Measurements from ENCODE around the gene SNRPA.
"Not testable (repeated sequence)": the region's sequence is repeated elsewhere in the genome, so short reads cannot be mapped to it uniquely, and the experiment has no call there.

SNRPA gene

DNA sequence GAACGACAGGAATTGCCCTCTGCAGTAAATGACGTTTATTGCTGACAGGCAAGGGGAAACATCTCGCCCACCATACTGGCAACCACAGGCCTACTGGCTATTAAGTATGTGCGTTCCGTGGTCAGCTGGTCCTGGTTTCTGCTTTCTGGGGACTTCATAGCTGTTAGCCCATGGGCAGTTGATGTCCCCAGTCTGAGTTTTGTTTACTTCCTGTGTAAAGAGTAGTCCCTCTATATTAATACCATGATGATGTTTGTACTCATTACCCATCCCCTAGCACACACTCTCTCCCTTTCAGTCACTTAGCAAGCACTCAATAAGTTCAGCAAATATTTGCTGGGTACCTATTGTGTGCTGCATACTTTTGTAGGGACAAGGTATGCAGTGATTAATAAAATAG lies 17.9 kb downstream of the SNRPA start:
- H3K4me2 ChIP-seq (ENCODE audit: insufficient read depth, low read length) = no peak overlapping the region
- H4K20me1 ChIP-seq (ENCODE audit: insufficient read depth, low read length) = peaks cover 21% of the 10 kb centered on the region; the same call in 1 of the 2 replicates
- H3K4me1 ChIP-seq (ENCODE audit: insufficient read depth, low read length) = no peaks in the 10 kb centered on the region
- no peak overlapping the region for H3K27ac ChIP-seq (ENCODE audit: low read length)
- peaks cover 29% of the 10 kb centered on the region for H3K36me3 ChIP-seq (ENCODE audit: insufficient read depth, low read length)
- no peak overlapping the region for H2AFZ ChIP-seq (ENCODE audit: low read depth, low read length)
- TF ChIP-seq, protein P1, sequence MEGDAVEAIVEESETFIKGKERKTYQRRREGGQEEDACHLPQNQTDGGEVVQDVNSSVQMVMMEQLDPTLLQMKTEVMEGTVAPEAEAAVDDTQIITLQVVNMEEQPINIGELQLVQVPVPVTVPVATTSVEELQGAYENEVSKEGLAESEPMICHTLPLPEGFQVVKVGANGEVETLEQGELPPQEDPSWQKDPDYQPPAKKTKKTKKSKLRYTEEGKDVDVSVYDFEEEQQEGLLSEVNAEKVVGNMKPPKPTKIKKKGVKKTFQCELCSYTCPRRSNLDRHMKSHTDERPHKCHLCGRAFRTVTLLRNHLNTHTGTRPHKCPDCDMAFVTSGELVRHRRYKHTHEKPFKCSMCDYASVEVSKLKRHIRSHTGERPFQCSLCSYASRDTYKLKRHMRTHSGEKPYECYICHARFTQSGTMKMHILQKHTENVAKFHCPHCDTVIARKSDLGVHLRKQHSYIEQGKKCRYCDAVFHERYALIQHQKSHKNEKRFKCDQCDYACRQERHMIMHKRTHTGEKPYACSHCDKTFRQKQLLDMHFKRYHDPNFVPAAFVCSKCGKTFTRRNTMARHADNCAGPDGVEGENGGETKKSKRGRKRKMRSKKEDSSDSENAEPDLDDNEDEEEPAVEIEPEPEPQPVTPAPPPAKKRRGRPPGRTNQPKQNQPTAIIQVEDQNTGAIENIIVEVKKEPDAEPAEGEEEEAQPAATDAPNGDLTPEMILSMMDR (IDR thresholded peaks at IDR 0.05; ENCODE audit: borderline replicate concordance, extremely low read depth, low read length, poor library complexity, severe bottlenecking) = no peak
- no peak for TF ChIP-seq EZH2 (IDR thresholded peaks at IDR 0.05; ENCODE audit: borderline replicate concordance, low read depth, low read length, severe bottlenecking)
- H3K79me2 ChIP-seq (ENCODE audit: insufficient read depth, low read length) = no peaks in the 10 kb centered on the region
- no peaks in the 10 kb centered on the region for H3K9me3 ChIP-seq (ENCODE audit: insufficient read depth, low read length, severe bottlenecking)
- ATAC-seq (ENCODE audit: insufficient read depth, low read depth) (no peak), DNase-seq (no peak)
- no peaks in the 10 kb centered on the region for H3K27me3 ChIP-seq (ENCODE audit: insufficient read depth, low read length, poor library complexity)
- H3K4me3 ChIP-seq (ENCODE audit: low read depth in 1 of 2, low read length in 2 of 2) = no peak overlapping the region
- no peak overlapping the region for H3K9ac ChIP-seq (ENCODE audit: low read depth, low read length)

DNA sequence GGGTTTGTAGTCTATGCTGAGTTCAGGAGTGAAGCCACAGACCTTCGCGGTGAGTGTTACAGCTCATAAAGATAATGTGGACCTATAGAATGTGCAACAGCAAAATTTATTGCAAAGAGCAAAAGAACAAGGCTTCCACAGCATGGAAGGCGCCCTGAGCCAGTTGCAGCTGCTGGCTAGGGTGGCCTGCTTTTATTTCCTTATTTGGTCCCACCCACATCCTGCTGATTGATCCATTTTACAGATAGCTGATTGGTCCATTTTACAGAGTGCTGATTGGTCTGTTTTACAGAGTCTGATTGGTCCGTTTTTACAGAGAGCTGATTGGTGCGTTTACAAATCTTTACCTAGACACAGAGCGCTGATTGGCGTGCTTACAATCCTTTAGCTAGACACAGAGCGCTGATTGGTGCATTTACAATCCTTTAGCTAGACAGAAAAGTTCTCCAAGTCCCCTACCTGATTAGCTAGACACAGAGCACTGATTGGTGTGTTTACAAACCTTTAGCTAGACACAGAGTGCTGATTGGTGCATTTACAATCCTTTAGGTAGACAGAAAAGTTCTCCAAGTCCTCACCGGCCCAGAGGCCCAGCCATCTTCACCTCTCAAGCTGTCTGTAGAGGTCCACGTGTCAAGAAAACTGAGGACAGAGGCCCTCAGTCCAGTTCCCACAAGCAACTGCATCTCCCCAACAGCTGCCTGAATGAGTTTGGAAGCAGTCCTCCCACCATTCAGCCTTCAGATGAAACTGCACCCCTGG lies 20.3 kb downstream of the SNRPA start:
- H4K20me1 ChIP-seq (ENCODE audit: insufficient read depth, low read length); H3K36me3 ChIP-seq (ENCODE audit: insufficient read depth, low read length); H2AFZ ChIP-seq (ENCODE audit: low read depth, low read length); H3K4me2 ChIP-seq (ENCODE audit: insufficient read depth, low read length); H3K9ac ChIP-seq (ENCODE audit: low read depth, low read length); H3K27me3 ChIP-seq (ENCODE audit: insufficient read depth, low read length, poor library complexity); H3K4me1 ChIP-seq (ENCODE audit: insufficient read depth, low read length); H3K79me2 ChIP-seq (ENCODE audit: insufficient read depth, low read length); H3K4me3 ChIP-seq (ENCODE audit: low read depth in 1 of 2, low read length in 2 of 2); H3K27ac ChIP-seq (ENCODE audit: low read length); H3K9me3 ChIP-seq (ENCODE audit: insufficient read depth, low read length, severe bottlenecking): not testable (repeated sequence)
- peak; percentile 66 for ATAC-seq (ENCODE audit: insufficient read depth, low read depth)
- peak; percentile 60 for DNase-seq

DNA sequence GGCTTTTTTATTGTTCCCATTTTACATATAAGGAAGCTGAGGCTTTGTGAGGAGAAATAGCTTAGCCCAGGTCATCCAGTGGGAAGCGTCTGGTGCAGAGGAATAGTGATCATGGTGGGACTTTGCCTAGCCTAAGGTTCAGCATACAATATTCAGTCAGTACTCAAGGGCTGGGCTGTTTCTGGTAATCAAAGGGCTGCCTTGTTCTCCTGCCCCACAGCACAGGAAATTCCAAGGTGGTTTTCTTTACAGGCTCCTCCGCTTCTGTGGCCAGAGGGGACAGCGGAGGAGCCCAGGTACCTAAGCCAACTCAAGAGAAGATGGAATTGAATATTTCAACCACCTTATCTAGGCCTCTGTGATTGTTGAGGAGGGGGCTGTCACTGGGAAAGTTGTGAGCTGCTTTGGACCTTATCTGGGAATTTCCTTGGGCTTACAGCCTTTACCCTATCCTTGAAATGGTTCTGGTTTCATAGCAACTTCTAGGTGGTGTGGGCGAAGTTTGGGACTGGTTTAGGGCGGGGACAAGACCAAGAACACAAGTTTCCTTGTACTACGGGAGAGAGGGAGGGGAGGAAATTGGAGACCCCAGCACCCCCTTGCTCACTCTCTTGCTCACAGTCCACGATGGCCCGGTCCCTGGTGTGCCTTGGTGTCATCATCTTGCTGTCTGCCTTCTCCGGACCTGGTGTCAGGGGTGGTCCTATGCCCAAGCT lies 24.1 kb downstream of the SNRPA start, which contains the start of gene MIA:
Gene MIA (plus strand): TSS at position 606 of the 716 bp plus-strand sequence. CDS start 22 bp downstream, at position 628.
- no peak within 1 kb of the TSS for H3K4me3 ChIP-seq (ENCODE audit: low read depth in 1 of 2, low read length in 2 of 2)
- no peaks in the 10 kb centered on the region for H3K27me3 ChIP-seq (ENCODE audit: insufficient read depth, low read length, poor library complexity)
- no peaks in the 10 kb centered on the region for H3K9me3 ChIP-seq (ENCODE audit: insufficient read depth, low read length, severe bottlenecking)
- no peak within 1 kb of the TSS for H3K4me2 ChIP-seq (ENCODE audit: insufficient read depth, low read length)
- H2AFZ ChIP-seq (ENCODE audit: low read depth, low read length) = no peak within 1 kb of the TSS
- DNase-seq = no peak
- no peak within 1 kb of the TSS for H3K9ac ChIP-seq (ENCODE audit: low read depth, low read length)
- H3K36me3 ChIP-seq (ENCODE audit: insufficient read depth, low read length) = no peaks in the 10 kb centered on the region
- no peak for ATAC-seq (ENCODE audit: insufficient read depth, low read depth)
- no peak within 1 kb of the TSS for H3K27ac ChIP-seq (ENCODE audit: low read length)
- peaks cover 4% of the 10 kb centered on the region; the same call in 1 of the 2 replicates for H4K20me1 ChIP-seq (ENCODE audit: insufficient read depth, low read length)
- H3K4me1 ChIP-seq (ENCODE audit: insufficient read depth, low read length) = peaks cover 21% of the 10 kb centered on the region
- TF ChIP-seq EZH2 (IDR thresholded peaks at IDR 0.05; ENCODE audit: borderline replicate concordance, low read depth, low read length, severe bottlenecking) = no peak
- TF ChIP-seq, protein P1 (IDR thresholded peaks at IDR 0.05; ENCODE audit: borderline replicate concordance, extremely low read depth, low read length, poor library complexity, severe bottlenecking) = no peak
- H3K79me2 ChIP-seq (ENCODE audit: insufficient read depth, low read length) = peaks cover 11% of the 10 kb centered on the region

DNA sequence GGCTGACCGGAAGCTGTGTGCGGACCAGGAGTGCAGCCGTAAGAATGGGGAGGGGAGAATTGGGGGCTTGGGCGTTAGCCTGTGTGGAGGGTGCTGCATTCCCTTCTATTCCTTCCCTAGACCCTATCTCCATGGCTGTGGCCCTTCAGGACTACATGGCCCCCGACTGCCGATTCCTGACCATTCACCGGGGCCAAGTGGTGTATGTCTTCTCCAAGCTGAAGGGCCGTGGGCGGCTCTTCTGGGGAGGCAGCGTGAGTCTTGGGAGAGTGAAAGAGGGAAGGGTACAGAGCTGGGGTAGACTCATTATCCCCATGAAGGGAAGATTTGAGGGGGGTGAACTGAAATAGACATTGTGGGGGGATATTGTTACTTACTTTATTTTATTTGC lies 24.6 kb downstream of the SNRPA start:
- Histone ChIP-seq H3K27me3 (ENCODE audit: insufficient read depth, low read length, poor library complexity) (no peaks in the 10 kb centered on the region), H3K27ac (ENCODE audit: low read length) (no peak overlapping the region), H3K79me2 (ENCODE audit: insufficient read depth, low read length) (peaks cover 13% of the 10 kb centered on the region), H3K9ac (ENCODE audit: low read depth, low read length) (no peak overlapping the region), H3K36me3 (ENCODE audit: insufficient read depth, low read length) (no peaks in the 10 kb centered on the region), H3K4me1 (ENCODE audit: insufficient read depth, low read length) (peaks cover 21% of the 10 kb centered on the region), H3K4me3 (ENCODE audit: low read depth in 1 of 2, low read length in 2 of 2) (no peak overlapping the region), H3K4me2 (ENCODE audit: insufficient read depth, low read length) (no peak overlapping the region), H3K9me3 (ENCODE audit: insufficient read depth, low read length, severe bottlenecking) (no peaks in the 10 kb centered on the region), H2AFZ (ENCODE audit: low read depth, low read length) (no peak overlapping the region), H4K20me1 (ENCODE audit: insufficient read depth, low read length) (peaks cover 8% of the 10 kb centered on the region; the same call in 1 of the 2 replicates)
- DNase-seq (no peak), ATAC-seq (ENCODE audit: insufficient read depth, low read depth) (no peak)
- TF ChIP-seq, protein P1 (IDR thresholded peaks at IDR 0.05; ENCODE audit: borderline replicate concordance, extremely low read depth, low read length, poor library complexity, severe bottlenecking) = no peak
- TF ChIP-seq EZH2 (IDR thresholded peaks at IDR 0.05; ENCODE audit: borderline replicate concordance, low read depth, low read length, severe bottlenecking) = no peak
